IMR-90 (cell line): ENCODE measurements around the gene FAM180A. TPM values are rescaled to one million over a fixed set of nuclear protein-coding genes. Genes with fewer than 3 reads are reported as not detected.

Experiments used
- ATAC-seq: fragments of 200-7000 bp; cut with Tn5 transposase; 2 replicates; pipeline ENCODE4 v1.9.1; 2020; ENCODE audit warnings: low read depth, mild to moderate bottlenecking, moderate library complexity
- BruUV-seq: library from RNA; stranded (reverse); fragments of 400-500 nt; replicated peaks from 2 replicates; lab custom pipeline; 2021; lab: Mats Ljungman, UMichigan
- CTCF ChIA-PET: fragments of 300-600 bp; formaldehyde crosslinking; extraction: SDS; loops from one replicate; lab custom pipeline; 2021; ENCODE audit warnings: antibody characterized with exemption; lab: Yijun Ruan, JAX
- POLR2A ChIA-PET: fragments of 300-600 bp; sonication (Branson Sonifier 250); formaldehyde crosslinking; loops from one replicate; lab custom pipeline; 2022; ENCODE audit warnings: antibody characterized with exemption; ENCODE audit not compliant: unreplicated experiment; lab: Charles Lee
- DNase-seq: peaks from one replicate; pipeline ENCODE4 v3.0.0; 2013
- H2AFZ ChIP-seq: replicated peaks from 2 replicates; pipeline ENCODE3; 2013; ENCODE audit warnings: low read length, mild to moderate bottlenecking; ENCODE audit not compliant: poor library complexity
- H2AK5ac ChIP-seq: 2 replicates; pipeline ENCODE4 v1.6.1; 2013; ENCODE audit warnings: low read depth, low read length, inconsistent platforms
- H2AK9ac ChIP-seq: replicated peaks from 2 replicates; pipeline ENCODE3; 2013; ENCODE audit warnings: mild to moderate bottlenecking, low read depth, low read length, moderate library complexity; ENCODE audit not compliant: poor library complexity
- H2BK120ac ChIP-seq: 2 replicates; pipeline ENCODE4 v1.6.1; 2013; ENCODE audit warnings: low read depth, low read length, inconsistent platforms
- H2BK15ac ChIP-seq: 3 replicates; pipeline ENCODE4 v1.6.1; 2013; ENCODE audit warnings: low read depth, low read length, inconsistent platforms
- H2BK20ac ChIP-seq: 2 replicates; pipeline ENCODE4 v1.6.1; 2013; ENCODE audit warnings: low read depth, mild to moderate bottlenecking, inconsistent platforms, low read length, moderate library complexity
- H2BK5ac ChIP-seq: 2 replicates; pipeline ENCODE4 v1.6.1; 2013; ENCODE audit warnings: mild to moderate bottlenecking, low read depth, low read length, inconsistent platforms; ENCODE audit not compliant: poor library complexity, severe bottlenecking
- H3K14ac ChIP-seq: replicated peaks from 2 replicates; pipeline ENCODE4 v1.6.1; 2013; ENCODE audit warnings: low read depth, low read length, inconsistent platforms
- H3K18ac ChIP-seq: 2 replicates; pipeline ENCODE4 v1.6.1; 2013; ENCODE audit warnings: low read depth, low read length, control low read depth
- H3K23ac ChIP-seq: 2 replicates; pipeline ENCODE4 v1.6.1; 2013; ENCODE audit warnings: low read depth, low read length, inconsistent platforms
- H3K27ac ChIP-seq: 2 replicates; pipeline ENCODE4 v1.5.1; 2013; ENCODE audit warnings: mild to moderate bottlenecking, control low read depth, low read length; ENCODE audit not compliant: insufficient read depth
- H3K27me3 ChIP-seq: 2 replicates; pipeline ENCODE4 v1.6.1; 2013; ENCODE audit warnings: low read length; ENCODE audit not compliant: control insufficient read depth, insufficient read depth
- H3K36me3 ChIP-seq: 2 replicates; pipeline ENCODE4 v1.6.1; 2013; ENCODE audit warnings: low read length, mixed read lengths; ENCODE audit not compliant: control insufficient read depth, insufficient read depth
- H3K4ac ChIP-seq: 2 replicates; pipeline ENCODE4 v1.6.1; 2013; ENCODE audit warnings: low read depth, low read length, inconsistent platforms
- H3K4me1 ChIP-seq: 2 replicates; pipeline ENCODE4 v1.6.1; 2013; ENCODE audit warnings: low read length, mixed read lengths; ENCODE audit not compliant: control insufficient read depth, insufficient read depth
- H3K4me2 ChIP-seq: 2 replicates; pipeline ENCODE4 v1.6.1; 2013; ENCODE audit warnings: low read depth, mild to moderate bottlenecking, control low read depth, low read length, moderate library complexity
- H3K4me3 ChIP-seq: 2 replicates; pipeline ENCODE4 v1.5.1; 2013; ENCODE audit warnings: low read depth, mild to moderate bottlenecking, control low read depth, low read length, moderate library complexity; ENCODE audit not compliant: insufficient read depth
- H3K56ac ChIP-seq: 2 replicates; pipeline ENCODE4 v1.6.1; 2013; ENCODE audit warnings: low read length, inconsistent platforms; ENCODE audit not compliant: insufficient read depth; ENCODE audit errors: extremely low read depth
- H3K79me1 ChIP-seq, 2 experiments: 2 replicates each; pipeline ENCODE4 v1.6.1; 2013; ENCODE audit warnings: low read length in 2 of 2, inconsistent platforms in 1 of 2, low read depth in 1 of 2
- H3K9ac ChIP-seq: 2 replicates; pipeline ENCODE4 v1.6.1; 2013; ENCODE audit warnings: low read depth, low read length, control low read depth
- H3K9me1 ChIP-seq: 2 replicates; pipeline ENCODE4 v1.6.1; 2013; ENCODE audit warnings: low read length, inconsistent platforms; ENCODE audit not compliant: insufficient read depth
- H3K9me3 ChIP-seq: 2 replicates; pipeline ENCODE4 v1.6.1; 2013; ENCODE audit warnings: low read length; ENCODE audit not compliant: control insufficient read depth, insufficient read depth
- H4K20me1 ChIP-seq: 2 replicates; pipeline ENCODE4 v1.6.1; 2013; ENCODE audit warnings: low read length, inconsistent platforms; ENCODE audit not compliant: insufficient read depth
- H4K5ac ChIP-seq: 2 replicates; pipeline ENCODE4 v1.6.1; 2013; ENCODE audit warnings: mild to moderate bottlenecking, low read depth, low read length, control low read depth
- H4K8ac ChIP-seq, 2 experiments: 2 replicates each; pipeline ENCODE4 v1.6.1; 2013; ENCODE audit warnings: low read depth in 2 of 2, low read length in 2 of 2, control low read depth in 1 of 2, inconsistent platforms in 1 of 2
- H4K91ac ChIP-seq: 2 replicates; pipeline ENCODE4 v1.6.1; 2013; ENCODE audit warnings: low read depth, low read length, inconsistent platforms; ENCODE audit not compliant: insufficient read depth
- CEBPB ChIP-seq: IDR thresholded peaks from 2 replicates; pipeline ENCODE4 v1.6.1; 2012; ENCODE audit warnings: low read depth, low read length, improper control_type of control experiment
- CHD1 ChIP-seq: IDR thresholded peaks from 2 replicates; pipeline ENCODE4 v1.6.1; 2012; ENCODE audit warnings: low read depth, low read length, improper control_type of control experiment
- FOS ChIP-seq: fragments of 150-350 bp; IDR thresholded peaks from 2 replicates; pipeline ENCODE4 v1.6.1; 2016; ENCODE audit warnings: low read depth, low read length
- MAZ ChIP-seq: IDR thresholded peaks from 2 replicates; pipeline ENCODE4 v1.6.1; 2012; ENCODE audit warnings: low read depth, mild to moderate bottlenecking, low read length, improper control_type of control experiment, moderate library complexity, borderline replicate concordance
- RAD21 ChIP-seq: IDR thresholded peaks from 2 replicates; pipeline ENCODE4 v1.6.1; 2012; ENCODE audit warnings: low read length, improper control_type of control experiment
- RCOR1 ChIP-seq: IDR thresholded peaks from 2 replicates; pipeline ENCODE4 v1.6.1; 2012; ENCODE audit warnings: mild to moderate bottlenecking, low read length, improper control_type of control experiment; ENCODE audit not compliant: insufficient replicate concordance
- RFX5 ChIP-seq: IDR thresholded peaks from 2 replicates; pipeline ENCODE4 v1.8.0; 2012; ENCODE audit warnings: low read depth, mild to moderate bottlenecking, low read length, moderate library complexity
- SMC3 ChIP-seq: fragments of 150-350 bp; IDR thresholded peaks from 2 replicates; pipeline ENCODE4 v1.6.1; 2016; ENCODE audit warnings: low read depth, mild to moderate bottlenecking, antibody characterized with exemption, low read length, moderate library complexity
- WGBS, 2 experiments: methylation state at CpG; one replicate each; pipeline versions ENCODE4 v1.1.5 to v1.1.7; 2013; ENCODE audit warnings: missing lambda C conversion rate in 2 of 2; ENCODE audit not compliant: insufficient read length in 1 of 2; ENCODE audit errors: extremely low coverage in 2 of 2; 5-methylcytosine and 5-hydroxymethylcytosine counted together
- dilution Hi-C: fragments of 300-500 bp; cut with HindIII; formaldehyde crosslinking; loops from one replicate; pipeline ENCODE4 v1.14.3; 2018; ENCODE audit warnings: low sequenced_read_pairs; ENCODE audit not compliant: unreplicated experiment
- in situ Hi-C: fragments of 300-500 bp; cut with MboI; formaldehyde crosslinking; loops from 3 replicates; pipeline ENCODE4 v1.14.3; 2019; ENCODE audit warnings: low sequenced_read_pairs, inconsistent platforms, mixed read lengths
- intact Hi-C: fragments of 100-400 bp; cut with micrococcal nuclease; formaldehyde crosslinking; loops from 2 replicates; pipeline ENCODE4 v1.10.0; 2022
- polyA plus RNA-seq, 3 experiments: library from polyadenylated mRNA; depleted of rRNA; stranded (reverse); fragments of >200 nt; gene quantifications; 2 replicates each; pipeline ENCODE4 v1.2.3, GENCODE V29; 2012; ENCODE audit warnings: low replicate concordance in 1 of 3
- total RNA-seq: library from RNA; depleted of rRNA; stranded (reverse); fragments of >200 nt; gene quantifications from 2 replicates; pipeline ENCODE4 v1.2.3, GENCODE V29; 2012
- TF ChIP-seq, protein P1 (sequence below): fragments of 150-350 bp; IDR thresholded peaks from 2 replicates; pipeline ENCODE4 v1.6.1; 2016; ENCODE audit warnings: low read depth, mild to moderate bottlenecking, low read length, moderate library complexity, borderline replicate concordance
- TF ChIP-seq, protein P2 (sequence below): conservative IDR thresholded peaks from 2 replicates; pipeline ENCODE4 v1.5.1; 2012; ENCODE audit warnings: mild to moderate bottlenecking, low read depth, low read length, improper control_type of control experiment

FAM180A gene
- total and polyA plus RNA-seq, 2 of the 4 experiments (the other 2 are of a cell fraction), result 1.3 to 2.0 TPM

DNA sequence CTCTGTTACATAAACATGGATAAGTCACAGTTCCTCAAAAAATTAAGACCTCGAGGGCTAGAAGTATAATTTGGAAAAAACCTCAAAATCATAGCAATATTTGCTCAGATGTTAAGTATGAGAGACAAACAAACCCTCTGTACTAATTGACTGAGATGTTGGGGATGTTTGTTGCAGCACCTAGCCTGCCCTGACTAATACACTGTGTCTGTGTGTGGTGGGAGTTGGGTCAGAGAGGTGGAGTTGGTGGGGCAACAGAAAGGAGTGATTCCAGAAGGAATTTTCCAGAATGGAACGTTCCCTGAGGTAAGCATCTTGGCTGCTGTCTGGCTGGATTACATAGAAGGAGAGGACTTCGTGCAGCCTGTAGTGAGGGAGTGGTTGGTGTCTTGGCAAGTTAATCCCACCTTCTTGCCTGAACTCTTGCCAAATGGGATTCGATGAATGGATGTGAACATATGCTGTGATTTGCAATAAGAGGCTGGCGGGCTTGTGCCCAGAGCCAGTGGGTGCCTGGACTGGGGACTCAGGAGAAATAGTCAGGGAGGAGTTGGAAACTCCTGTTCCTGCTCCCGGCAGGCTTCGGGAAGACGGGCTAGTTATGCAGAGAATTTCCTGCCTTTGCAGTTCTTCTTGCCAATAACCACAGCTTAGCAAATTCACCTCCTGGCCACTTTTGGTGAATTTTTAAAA, 9.3 kb upstream of the FAM180A start:
- intact Hi-C loops (no loop called here), dilution Hi-C loops (no loop called here), in situ Hi-C loops (no loop called here)
- peak overlapping the region; percentile 95 for H2BK120ac ChIP-seq
- H3K4me2 ChIP-seq, result no peak overlapping the region
- H3K9ac ChIP-seq, result no peak overlapping the region
- H2AK5ac ChIP-seq, result peak overlapping the region; percentile 81
- H3K27ac ChIP-seq, result peak overlapping the region; percentile 26; the same call in 1 of the 2 replicates
- peak overlapping the region; percentile 19; the same call in 1 of the 2 replicates for H3K56ac ChIP-seq
- no peaks in the 10 kb centered on the region for H3K36me3 ChIP-seq
- H3K4me1 ChIP-seq, result peaks cover 17% of the 10 kb centered on the region
- peak overlapping the region; percentile 77 for H4K91ac ChIP-seq
- H3K9me3 ChIP-seq, result no peaks in the 10 kb centered on the region
- H3K79me1 ChIP-seq, result no peaks in the 10 kb centered on the region
- no peaks in the 10 kb centered on the region for H3K27me3 ChIP-seq
- ATAC-seq (peak; percentile 74), DNase-seq (peak; percentile 54)
- H2AK9ac ChIP-seq, result peak overlapping the region; percentile 74
- ChIA-PET CTCF (interaction anchor here (1.7 kb wide), 1 partner anchor 20 kb away, joined by 3 read pairs; no protein-coding TSS in a partner anchor), POLR2A (no interaction called here)
- peaks cover 14% of the 10 kb centered on the region for H3K9me1 ChIP-seq
- H3K4ac ChIP-seq, result peak overlapping the region; percentile 93
- peak overlapping the region; percentile 74 for H2BK5ac ChIP-seq
- peak overlapping the region; percentile 90 for H2BK20ac ChIP-seq
- peak overlapping the region; percentile 89; the same call in 1 of the 3 replicates for H2BK15ac ChIP-seq
- WGBS, 2 experiments, result 60% methylated on average over 1 of the region's 8 CpGs; no CpG with 5 or more reads in 1 of the 2 experiments
- H3K14ac ChIP-seq, result peak overlapping the region; percentile 88
- no peak overlapping the region for H3K4me3 ChIP-seq
- peak overlapping the region; percentile 76 for H2AFZ ChIP-seq
- no TSS peak for BruUV-seq
- H4K8ac ChIP-seq, result peak overlapping the region; percentile 40 to 94; a peak in 3 of 4 replicates
- H3K23ac ChIP-seq, result peak overlapping the region; percentile 95
- no peaks in the 10 kb centered on the region for H4K20me1 ChIP-seq
- peak overlapping the region; percentile 87 for H3K18ac ChIP-seq
- TF ChIP-seq, protein P1, sequence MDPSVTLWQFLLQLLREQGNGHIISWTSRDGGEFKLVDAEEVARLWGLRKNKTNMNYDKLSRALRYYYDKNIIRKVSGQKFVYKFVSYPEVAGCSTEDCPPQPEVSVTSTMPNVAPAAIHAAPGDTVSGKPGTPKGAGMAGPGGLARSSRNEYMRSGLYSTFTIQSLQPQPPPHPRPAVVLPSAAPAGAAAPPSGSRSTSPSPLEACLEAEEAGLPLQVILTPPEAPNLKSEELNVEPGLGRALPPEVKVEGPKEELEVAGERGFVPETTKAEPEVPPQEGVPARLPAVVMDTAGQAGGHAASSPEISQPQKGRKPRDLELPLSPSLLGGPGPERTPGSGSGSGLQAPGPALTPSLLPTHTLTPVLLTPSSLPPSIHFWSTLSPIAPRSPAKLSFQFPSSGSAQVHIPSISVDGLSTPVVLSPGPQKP, result no peak
- TF ChIP-seq MAZ (no peak), SMC3 (no peak), FOS (no peak), CEBPB (no peak), CHD1 (no peak), RFX5 (no peak), RAD21 (no peak), RCOR1 (no peak)
- TF ChIP-seq, protein P2, sequence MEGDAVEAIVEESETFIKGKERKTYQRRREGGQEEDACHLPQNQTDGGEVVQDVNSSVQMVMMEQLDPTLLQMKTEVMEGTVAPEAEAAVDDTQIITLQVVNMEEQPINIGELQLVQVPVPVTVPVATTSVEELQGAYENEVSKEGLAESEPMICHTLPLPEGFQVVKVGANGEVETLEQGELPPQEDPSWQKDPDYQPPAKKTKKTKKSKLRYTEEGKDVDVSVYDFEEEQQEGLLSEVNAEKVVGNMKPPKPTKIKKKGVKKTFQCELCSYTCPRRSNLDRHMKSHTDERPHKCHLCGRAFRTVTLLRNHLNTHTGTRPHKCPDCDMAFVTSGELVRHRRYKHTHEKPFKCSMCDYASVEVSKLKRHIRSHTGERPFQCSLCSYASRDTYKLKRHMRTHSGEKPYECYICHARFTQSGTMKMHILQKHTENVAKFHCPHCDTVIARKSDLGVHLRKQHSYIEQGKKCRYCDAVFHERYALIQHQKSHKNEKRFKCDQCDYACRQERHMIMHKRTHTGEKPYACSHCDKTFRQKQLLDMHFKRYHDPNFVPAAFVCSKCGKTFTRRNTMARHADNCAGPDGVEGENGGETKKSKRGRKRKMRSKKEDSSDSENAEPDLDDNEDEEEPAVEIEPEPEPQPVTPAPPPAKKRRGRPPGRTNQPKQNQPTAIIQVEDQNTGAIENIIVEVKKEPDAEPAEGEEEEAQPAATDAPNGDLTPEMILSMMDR, result no peak
- peak overlapping the region; percentile 75 for H4K5ac ChIP-seq
